Esophagus muscularis mucosa (tissue), 4 donors: ENCODE data around the gene ATG10.

Experiments
- CTCF ChIP-seq, 3 experiments: fragments of 200-600 bp in 2 of 3; fragments of 450-650 bp in 1 of 3; sonication (generic) in 2 of 3; IDR thresholded peaks; one replicate each; pipeline ENCODE4 v1.5.1; 2017 to 2019; ENCODE audit warnings: antibody characterized with exemption in 3 of 3, mild to moderate bottlenecking in 2 of 3, moderate library complexity in 1 of 3
- EP300 ChIP-seq: sonication (generic); formaldehyde crosslinking; IDR thresholded peaks from one replicate; pipeline ENCODE4 v1.6.1; 2017; ENCODE audit warnings: antibody characterized with exemption
- POLR2A ChIP-seq: fragments of 450-650 bp; IDR thresholded peaks from one replicate; pipeline ENCODE4 v1.6.1; 2017; ENCODE audit warnings: antibody characterized with exemption, moderate library complexity, mild to moderate bottlenecking, low read depth
- POLR2AphosphoS5 ChIP-seq, 2 donors: sonication (generic); formaldehyde crosslinking; IDR thresholded peaks; one replicate each; pipeline ENCODE4 v1.6.1; 2017; ENCODE audit warnings: antibody characterized with exemption in 2 of 2

- TF ChIP-seq POLR2AphosphoS5 (IDR thresholded peaks at IDR 0.05) (no peak), CTCF (IDR thresholded peaks at IDR 0.05) (no peak), EP300 (no peak), POLR2A (no peak)
These were observed 206.6 kb downstream of the ATG10 start for GRCh38 chr5:82178378-82178777.
